Prostate gland (tissue), 2 donors: ENCODE data around the gene TRMT112.

Experiments used
- CTCF ChIP-seq, 4 experiments: fragments of 200-600 bp in 2 of 4; fragments of 450-650 bp in 2 of 4; sonication (generic) in 2 of 4; IDR thresholded peaks; 1 replicate in 3 of 4; 2 replicates in 1 of 4; pipeline ENCODE4 v1.5.1; 2016 to 2019; ENCODE audit warnings: antibody characterized with exemption in 4 of 4, mild to moderate bottlenecking in 2 of 4, moderate library complexity in 2 of 4
- POLR2A ChIP-seq: fragments of 450-650 bp; IDR thresholded peaks from one replicate; pipeline ENCODE4 v1.6.1; 2016; ENCODE audit warnings: antibody characterized with exemption, mild to moderate bottlenecking
- POLR2AphosphoS5 ChIP-seq: sonication (generic); formaldehyde crosslinking; IDR thresholded peaks from one replicate; pipeline ENCODE4 v1.6.1; 2017; ENCODE audit warnings: antibody characterized with exemption

GRCh38 chr11:64322925-64323260 lies 5.5 kb upstream of the TRMT112 start:
- TF ChIP-seq CTCF (IDR thresholded peaks at IDR 0.05) (no peak), POLR2A (no peak), POLR2AphosphoS5 (no peak)
